GM23338 (cell line): ENCODE measurements around the gene RBCK1. TPM values are rescaled to one million over a fixed set of nuclear protein-coding genes. Genes with fewer than 3 reads are reported as not detected.

Source experiments
- ATAC-seq: fragments of 200-7000 bp; cut with Tn5 transposase; 3 replicates; pipeline ENCODE4 v1.9.1; 2020
- DNase-seq: peaks from one replicate; pipeline ENCODE4 v3.0.0-alpha.2; 2015; ENCODE audit warnings: low spot score
- H2AFZ ChIP-seq: fragments of 200-600 bp; sonication (generic); 2 replicates; pipeline ENCODE4 v1.8.0; 2016; ENCODE audit warnings: antibody characterized with exemption, mild to moderate bottlenecking, moderate library complexity
- H3F3A ChIP-seq: fragments of 200-600 bp; sonication (generic); replicated peaks from 2 replicates; pipeline ENCODE4 v1.8.0; 2017; ENCODE audit warnings: antibody characterized with exemption, mixed run types, low read depth
- H3K27ac ChIP-seq: fragments of 200-600 bp; sonication (generic); 2 replicates; pipeline ENCODE4 v1.6.1; 2016; ENCODE audit warnings: low read depth
- H3K27me3 ChIP-seq: fragments of 200-600 bp; sonication (generic); 2 replicates; pipeline ENCODE4 v1.8.0; 2016; ENCODE audit warnings: mild to moderate bottlenecking, mixed run types, moderate library complexity; ENCODE audit not compliant: insufficient read depth
- H3K36me3 ChIP-seq: fragments of 200-600 bp; sonication (generic); 2 replicates; pipeline ENCODE4 v1.8.0; 2016; ENCODE audit warnings: mild to moderate bottlenecking; ENCODE audit not compliant: insufficient read depth
- H3K4me1 ChIP-seq: fragments of 200-600 bp; sonication (generic); 2 replicates; pipeline ENCODE4 v1.8.0; 2016; ENCODE audit warnings: mild to moderate bottlenecking, moderate library complexity; ENCODE audit not compliant: insufficient read depth
- H3K4me2 ChIP-seq: fragments of 200-600 bp; sonication (generic); 2 replicates; pipeline ENCODE4 v1.7.1; 2017; ENCODE audit warnings: mixed run types
- H3K4me3 ChIP-seq: fragments of 200-600 bp; sonication (generic); 2 replicates; pipeline ENCODE4 v1.6.1; 2016; ENCODE audit warnings: mixed run types
- H3K79me2 ChIP-seq: fragments of 200-600 bp; sonication (generic); replicated peaks from 2 replicates; pipeline ENCODE4 v1.8.0; 2017; ENCODE audit warnings: mild to moderate bottlenecking; ENCODE audit not compliant: insufficient read depth
- H3K9me2 ChIP-seq: fragments of 200-600 bp; sonication (generic); 2 replicates; pipeline ENCODE4 v1.8.0; 2017; ENCODE audit not compliant: insufficient read depth
- H4K20me1 ChIP-seq: fragments of 200-600 bp; sonication (generic); replicated peaks from 2 replicates; pipeline ENCODE4 v1.8.0; 2017; ENCODE audit warnings: mild to moderate bottlenecking; ENCODE audit not compliant: insufficient read depth
- H3K27ac Mint-ChIP-seq: 2 replicates; pipeline ENCODE4 v1.8.0; 2020; ENCODE audit warnings: inconsistent platforms, mild to moderate bottlenecking, moderate library complexity, mixed read lengths
- H3K27me3 Mint-ChIP-seq: 3 replicates; pipeline ENCODE4 v1.8.0; 2022; ENCODE audit warnings: low read depth, mild to moderate bottlenecking, moderate library complexity, mixed read lengths, inconsistent platforms; ENCODE audit not compliant: insufficient read depth, poor library complexity
- H3K36me3 Mint-ChIP-seq: 3 replicates; pipeline ENCODE4 v1.8.0; 2021; ENCODE audit warnings: low read depth, mild to moderate bottlenecking, inconsistent platforms, moderate library complexity, mixed read lengths
- H3K4me1 Mint-ChIP-seq: 3 replicates; pipeline ENCODE4 v1.8.0; 2020; ENCODE audit warnings: mild to moderate bottlenecking, inconsistent platforms, mixed read lengths
- H3K4me3 Mint-ChIP-seq: 3 replicates; pipeline ENCODE4 v1.8.0; 2021; ENCODE audit warnings: moderate library complexity, mild to moderate bottlenecking, inconsistent platforms, mixed read lengths
- H3K9me3 Mint-ChIP-seq: 3 replicates; pipeline ENCODE4 v1.8.0; 2020; ENCODE audit warnings: moderate library complexity, mild to moderate bottlenecking, inconsistent platforms, mixed read lengths
- CREB1 ChIP-seq: fragments of 250-450 bp; sonication (Bioruptor Pico); IDR thresholded peaks from 2 replicates; pipeline ENCODE4 v1.5.0; 2020; ENCODE audit warnings: low read depth, mild to moderate bottlenecking, moderate library complexity
- JUNB ChIP-seq: IDR thresholded peaks from one replicate; pipeline ENCODE4 v1.6.1; 2016; ENCODE audit warnings: antibody characterized with exemption; ENCODE audit not compliant: unreplicated experiment
- NANOG ChIP-seq: IDR thresholded peaks from 2 replicates; pipeline ENCODE4 v1.6.1; 2016; ENCODE audit warnings: antibody characterized with exemption, borderline replicate concordance
- POLR2AphosphoS5 ChIP-seq: IDR thresholded peaks from 2 replicates; pipeline ENCODE4 v1.6.1; 2016; ENCODE audit warnings: antibody characterized with exemption, low read depth
- ZNF114 ChIP-seq: fragments of 250-450 bp; sonication (Bioruptor Pico); IDR thresholded peaks from 2 replicates; pipeline ENCODE4 v1.5.0; 2020; ENCODE audit warnings: mild to moderate bottlenecking, moderate library complexity
- polyA plus RNA-seq: library from polyadenylated mRNA; unstranded; fragments of >200 nt; fragmentation: Nextera tagmentation; extraction: Ambion mirVana; gene quantifications from 2 replicates; pipeline ENCODE4 v1.2.1, GENCODE V29; 2016
- total RNA-seq: library from RNA; depleted of rRNA; stranded (reverse); fragments of >200 nt; shearing (Covaris generic); gene quantifications from 2 replicates; pipeline ENCODE4 v1.2.3, GENCODE V29; 2014
- TF ChIP-seq, protein P1 (sequence below), 2 experiments: fragments of 200-600 bp in 1 of 2; sonication (generic) in 1 of 2; conservative IDR thresholded peaks; 2 replicates each; pipeline versions ENCODE4 v1.5.1 to v1.6.1; 2016 to 2017; ENCODE audit warnings: antibody characterized with exemption in 2 of 2, low read depth in 2 of 2, mild to moderate bottlenecking in 2 of 2, moderate library complexity in 1 of 2
- TF ChIP-seq, protein P2 (sequence below): IDR thresholded peaks from 2 replicates; pipeline ENCODE4 v1.6.1; 2016; ENCODE audit warnings: antibody characterized with exemption
- TF ChIP-seq, protein P3 (sequence below): IDR thresholded peaks from one replicate; pipeline ENCODE4 v1.6.1; 2018; ENCODE audit warnings: antibody characterized with exemption; ENCODE audit not compliant: unreplicated experiment

RBCK1 gene
- total and polyA plus RNA-seq, 2 experiments from 2014 or later = 52.6 to 56.8 TPM

DNA sequence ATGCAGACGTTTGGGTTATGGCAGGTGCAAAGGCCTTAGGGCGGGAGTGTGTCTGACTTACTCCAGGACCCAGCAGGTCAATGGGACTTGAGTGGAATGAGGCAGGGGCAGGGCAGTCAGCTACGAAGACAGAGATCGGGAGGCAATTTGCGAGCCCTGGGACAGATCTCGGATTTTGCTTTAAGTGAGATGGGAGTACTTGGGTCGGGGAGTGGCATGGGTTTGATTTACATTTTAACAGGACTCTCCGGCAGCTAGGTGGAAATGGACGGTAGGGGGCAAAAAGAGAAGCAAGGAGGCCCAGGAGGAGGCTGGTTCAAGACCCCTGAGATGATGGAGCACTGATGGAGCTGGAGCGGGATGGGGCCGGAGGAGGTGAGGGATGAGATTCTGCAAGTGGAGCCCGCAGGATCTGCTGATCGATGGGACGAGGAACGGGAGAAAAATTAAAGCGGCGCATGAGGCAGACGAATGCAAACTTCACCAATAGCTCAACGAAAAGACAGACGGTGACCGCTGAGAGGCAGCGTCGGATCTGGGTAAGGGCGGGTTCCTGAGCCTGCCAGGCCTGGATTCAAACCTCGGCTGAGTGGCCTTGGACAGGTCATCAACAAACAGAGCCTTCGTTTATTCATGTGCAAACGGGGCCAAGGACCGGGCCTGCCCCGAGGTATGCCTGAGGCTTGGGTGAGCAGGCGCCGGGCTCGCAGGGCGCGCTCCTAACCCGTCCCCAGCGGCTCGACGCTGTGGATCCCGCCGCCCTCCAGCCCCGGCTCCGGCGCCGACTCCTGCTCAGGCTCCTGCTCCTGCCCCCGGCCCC lies 756 bp upstream of the RBCK1 start:
- DNase-seq (peak; percentile 93), ATAC-seq (peak; percentile 92)
- H3K4me3 ChIP-seq = peak overlapping the region; percentile 56
- Mint-ChIP-seq H3K27ac (peak overlapping the region; percentile 91), H3K4me1 (peaks cover 22% of the 10 kb centered on the region), H3K4me3 (peak overlapping the region; percentile 83), H3K27me3 (peaks cover 8% of the 10 kb centered on the region), H3K36me3 (peaks cover 34% of the 10 kb centered on the region), H3K9me3 (peaks cover 12% of the 10 kb centered on the region)
- H3K79me2 ChIP-seq = peaks cover 40% of the 10 kb centered on the region
- H3K36me3 ChIP-seq = peaks cover 19% of the 10 kb centered on the region
- H3K4me1 ChIP-seq = peaks cover 14% of the 10 kb centered on the region
- no peaks in the 10 kb centered on the region for H3K27me3 ChIP-seq
- H3F3A ChIP-seq = peaks cover 5% of the 10 kb centered on the region; the same call in 1 of the 2 replicates
- TF ChIP-seq CREB1 (CRISPR knock-in tag) = no peak
- TF ChIP-seq POLR2AphosphoS5 = peak; percentile 62
- TF ChIP-seq, protein P1, sequence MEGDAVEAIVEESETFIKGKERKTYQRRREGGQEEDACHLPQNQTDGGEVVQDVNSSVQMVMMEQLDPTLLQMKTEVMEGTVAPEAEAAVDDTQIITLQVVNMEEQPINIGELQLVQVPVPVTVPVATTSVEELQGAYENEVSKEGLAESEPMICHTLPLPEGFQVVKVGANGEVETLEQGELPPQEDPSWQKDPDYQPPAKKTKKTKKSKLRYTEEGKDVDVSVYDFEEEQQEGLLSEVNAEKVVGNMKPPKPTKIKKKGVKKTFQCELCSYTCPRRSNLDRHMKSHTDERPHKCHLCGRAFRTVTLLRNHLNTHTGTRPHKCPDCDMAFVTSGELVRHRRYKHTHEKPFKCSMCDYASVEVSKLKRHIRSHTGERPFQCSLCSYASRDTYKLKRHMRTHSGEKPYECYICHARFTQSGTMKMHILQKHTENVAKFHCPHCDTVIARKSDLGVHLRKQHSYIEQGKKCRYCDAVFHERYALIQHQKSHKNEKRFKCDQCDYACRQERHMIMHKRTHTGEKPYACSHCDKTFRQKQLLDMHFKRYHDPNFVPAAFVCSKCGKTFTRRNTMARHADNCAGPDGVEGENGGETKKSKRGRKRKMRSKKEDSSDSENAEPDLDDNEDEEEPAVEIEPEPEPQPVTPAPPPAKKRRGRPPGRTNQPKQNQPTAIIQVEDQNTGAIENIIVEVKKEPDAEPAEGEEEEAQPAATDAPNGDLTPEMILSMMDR (conservative IDR thresholded peaks at IDR 0.05; ENCODE audit: low read depth in 2 of 2) = peak; percentile 39 to 70
- TF ChIP-seq ZNF114 = no peak
- TF ChIP-seq, protein P2, sequence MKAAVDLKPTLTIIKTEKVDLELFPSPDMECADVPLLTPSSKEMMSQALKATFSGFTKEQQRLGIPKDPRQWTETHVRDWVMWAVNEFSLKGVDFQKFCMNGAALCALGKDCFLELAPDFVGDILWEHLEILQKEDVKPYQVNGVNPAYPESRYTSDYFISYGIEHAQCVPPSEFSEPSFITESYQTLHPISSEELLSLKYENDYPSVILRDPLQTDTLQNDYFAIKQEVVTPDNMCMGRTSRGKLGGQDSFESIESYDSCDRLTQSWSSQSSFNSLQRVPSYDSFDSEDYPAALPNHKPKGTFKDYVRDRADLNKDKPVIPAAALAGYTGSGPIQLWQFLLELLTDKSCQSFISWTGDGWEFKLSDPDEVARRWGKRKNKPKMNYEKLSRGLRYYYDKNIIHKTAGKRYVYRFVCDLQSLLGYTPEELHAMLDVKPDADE = no peak
- no peak for TF ChIP-seq NANOG
- TF ChIP-seq, protein P3, sequence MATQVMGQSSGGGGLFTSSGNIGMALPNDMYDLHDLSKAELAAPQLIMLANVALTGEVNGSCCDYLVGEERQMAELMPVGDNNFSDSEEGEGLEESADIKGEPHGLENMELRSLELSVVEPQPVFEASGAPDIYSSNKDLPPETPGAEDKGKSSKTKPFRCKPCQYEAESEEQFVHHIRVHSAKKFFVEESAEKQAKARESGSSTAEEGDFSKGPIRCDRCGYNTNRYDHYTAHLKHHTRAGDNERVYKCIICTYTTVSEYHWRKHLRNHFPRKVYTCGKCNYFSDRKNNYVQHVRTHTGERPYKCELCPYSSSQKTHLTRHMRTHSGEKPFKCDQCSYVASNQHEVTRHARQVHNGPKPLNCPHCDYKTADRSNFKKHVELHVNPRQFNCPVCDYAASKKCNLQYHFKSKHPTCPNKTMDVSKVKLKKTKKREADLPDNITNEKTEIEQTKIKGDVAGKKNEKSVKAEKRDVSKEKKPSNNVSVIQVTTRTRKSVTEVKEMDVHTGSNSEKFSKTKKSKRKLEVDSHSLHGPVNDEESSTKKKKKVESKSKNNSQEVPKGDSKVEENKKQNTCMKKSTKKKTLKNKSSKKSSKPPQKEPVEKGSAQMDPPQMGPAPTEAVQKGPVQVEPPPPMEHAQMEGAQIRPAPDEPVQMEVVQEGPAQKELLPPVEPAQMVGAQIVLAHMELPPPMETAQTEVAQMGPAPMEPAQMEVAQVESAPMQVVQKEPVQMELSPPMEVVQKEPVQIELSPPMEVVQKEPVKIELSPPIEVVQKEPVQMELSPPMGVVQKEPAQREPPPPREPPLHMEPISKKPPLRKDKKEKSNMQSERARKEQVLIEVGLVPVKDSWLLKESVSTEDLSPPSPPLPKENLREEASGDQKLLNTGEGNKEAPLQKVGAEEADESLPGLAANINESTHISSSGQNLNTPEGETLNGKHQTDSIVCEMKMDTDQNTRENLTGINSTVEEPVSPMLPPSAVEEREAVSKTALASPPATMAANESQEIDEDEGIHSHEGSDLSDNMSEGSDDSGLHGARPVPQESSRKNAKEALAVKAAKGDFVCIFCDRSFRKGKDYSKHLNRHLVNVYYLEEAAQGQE = no peak
- no peak for TF ChIP-seq JUNB
- no peaks in the 10 kb centered on the region for H3K9me2 ChIP-seq
- peak overlapping the region; percentile 96 for H2AFZ ChIP-seq
- peak overlapping the region; percentile 96 for H3K27ac ChIP-seq
- no peaks in the 10 kb centered on the region; the same call in 1 of the 2 replicates for H4K20me1 ChIP-seq
- H3K4me2 ChIP-seq = peak overlapping the region; percentile 85
